ENCODE data around the gene KRT80.

KRT80 gene

DNA sequence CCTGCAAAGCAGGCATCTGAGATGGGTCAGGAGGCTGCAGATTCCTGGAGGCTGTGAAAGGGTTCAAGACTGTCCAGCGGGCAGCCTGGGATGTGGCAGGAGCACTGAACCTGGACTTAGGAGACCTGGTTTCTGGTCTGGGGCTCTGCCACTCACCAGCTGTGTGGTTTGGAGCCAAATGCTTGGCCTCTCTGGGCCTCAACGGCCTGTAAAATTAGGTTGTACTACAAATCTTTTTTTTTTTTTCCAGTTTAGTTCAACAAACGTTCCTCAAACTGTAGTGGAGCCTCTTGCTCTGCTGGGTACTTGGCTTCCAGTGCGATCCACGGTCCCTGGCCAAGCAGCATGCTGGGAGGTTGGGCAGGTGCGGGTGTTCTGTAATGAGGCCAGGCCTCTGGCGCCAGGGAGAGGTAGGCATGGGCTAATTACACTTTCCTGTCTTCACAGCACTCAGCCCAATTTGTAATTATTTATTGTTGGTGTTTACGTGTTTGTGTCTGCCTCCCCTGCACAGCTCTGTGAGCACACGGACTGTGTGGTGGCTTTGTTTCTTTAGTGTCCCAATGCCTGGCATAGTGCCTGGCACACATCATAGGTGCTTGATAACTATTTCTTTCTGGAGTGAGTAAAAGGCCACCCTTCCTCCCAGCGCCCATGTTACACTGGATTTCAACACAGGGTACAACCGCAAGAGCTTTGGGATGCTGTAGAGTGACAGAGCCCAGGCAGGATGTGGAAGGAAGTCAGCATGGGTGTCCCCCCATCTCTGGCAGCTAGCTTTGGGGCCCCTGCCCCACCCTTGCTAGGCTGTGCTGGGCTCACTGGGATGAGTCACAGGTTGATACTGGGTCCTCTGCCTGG, 5.8 kb upstream of the KRT80 start:
- DNase-seq: peak; percentile 72

DNA sequence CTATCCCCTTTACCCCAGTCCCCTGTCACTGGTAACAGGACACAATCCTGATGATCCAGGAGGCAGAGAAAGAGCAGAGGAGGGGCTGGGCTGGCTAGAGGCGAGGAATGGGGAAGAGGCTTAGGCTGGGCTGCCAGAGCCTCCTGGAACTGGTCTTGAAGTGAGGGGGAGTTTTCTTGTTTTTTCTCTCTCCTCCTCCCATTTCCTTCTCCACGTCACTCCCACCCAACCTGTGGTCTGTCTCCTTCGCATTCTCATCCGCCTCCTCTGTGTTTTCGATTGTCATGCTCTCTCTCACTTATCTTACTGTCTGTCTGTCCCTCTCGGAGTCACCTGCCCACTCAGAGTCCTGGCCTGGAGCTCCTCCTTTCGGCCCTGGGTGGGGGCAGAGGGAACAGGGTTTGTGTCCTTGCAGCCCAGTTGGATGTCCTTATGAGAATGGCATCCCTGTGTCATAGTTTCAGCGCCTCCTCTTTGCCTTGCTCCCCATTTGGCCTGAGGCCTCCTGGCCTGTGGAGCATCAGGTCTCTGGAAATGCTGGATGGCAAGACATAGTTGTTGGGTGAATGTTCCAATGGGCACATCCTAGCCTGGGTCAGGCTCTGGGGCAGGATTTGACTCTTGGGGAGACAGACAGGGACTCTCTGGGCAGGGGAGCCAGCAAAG, 3.4 kb upstream of the KRT80 start:
- no peak for DNase-seq

DNA sequence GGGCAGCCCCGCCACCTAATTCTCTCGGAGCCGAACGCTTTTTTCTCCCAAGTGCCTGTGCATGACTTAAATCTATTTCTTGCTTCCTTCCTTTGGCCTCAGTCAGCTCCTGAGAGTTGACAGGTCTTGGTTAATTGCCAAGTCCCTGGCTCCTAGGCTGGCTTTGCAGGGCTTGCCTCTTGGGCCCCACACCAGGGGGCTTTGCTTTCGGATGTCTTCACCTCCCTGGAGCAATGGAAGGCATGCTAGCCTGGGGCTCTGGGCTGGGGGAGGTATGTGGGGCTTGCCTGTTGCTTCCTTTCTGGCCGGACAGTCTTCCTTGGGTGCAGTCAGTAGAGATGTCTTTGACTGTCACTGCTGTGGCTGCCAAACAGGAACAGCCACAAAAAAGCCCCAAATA, 2.2 kb upstream of the KRT80 start:
- no peak for DNase-seq

DNA sequence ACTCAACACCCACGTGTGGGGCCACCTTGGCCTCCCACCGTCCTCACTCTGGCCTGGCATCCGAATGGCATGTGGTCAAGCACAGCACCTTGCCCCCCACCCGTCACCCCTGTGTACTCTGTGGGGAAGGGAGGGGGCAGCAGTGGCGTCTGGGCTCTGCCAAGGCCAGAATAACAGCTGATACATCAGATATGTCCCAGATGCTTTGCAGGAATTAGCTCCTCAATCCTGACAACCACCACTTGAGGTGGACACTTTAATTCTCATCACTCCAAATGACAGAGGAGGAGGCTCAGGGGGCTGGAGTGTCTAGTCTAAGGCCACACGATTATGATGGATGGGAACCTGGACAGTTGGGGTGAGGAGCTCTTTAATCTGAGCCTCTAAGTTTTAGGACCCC, 1.7 kb upstream of the KRT80 start:
- DNase-seq: no peak

- no peak for DNase-seq
Measured at GRCh38 chr12:52190860-52191729, 719 bp downstream of the KRT80 start.

GRCh38 chr12:52189376-52190174, 2.2 kb downstream of the KRT80 start:
- DNase-seq: no peak

DNA sequence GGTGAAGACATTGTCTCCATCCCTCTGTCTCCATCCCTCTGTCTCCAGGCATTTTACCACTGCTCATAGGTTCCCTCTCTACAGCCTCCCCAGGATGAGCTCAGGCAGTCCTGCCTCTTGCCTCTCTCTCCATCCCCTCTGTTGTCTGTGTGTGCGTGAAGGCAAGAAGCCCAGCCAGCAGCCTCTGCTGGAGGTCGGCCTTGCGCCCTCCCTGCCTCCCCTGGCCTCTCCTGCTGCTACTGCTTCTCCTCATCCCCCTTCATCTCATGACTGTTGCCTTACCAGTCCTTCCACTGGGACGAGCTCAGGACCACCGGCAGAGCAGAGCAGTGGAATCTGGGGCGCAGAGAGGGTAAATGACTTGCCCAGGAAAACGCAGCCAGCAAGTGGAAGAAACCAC, 3.2 kb downstream of the KRT80 start:
- DNase-seq: no peak

- DNase-seq: no peak
Measured at GRCh38 chr12:52187640-52188039, 4.2 kb downstream of the KRT80 start.

- no peak for DNase-seq
Measured at GRCh38 chr12:52187206-52187605, 4.6 kb downstream of the KRT80 start.

DNA sequence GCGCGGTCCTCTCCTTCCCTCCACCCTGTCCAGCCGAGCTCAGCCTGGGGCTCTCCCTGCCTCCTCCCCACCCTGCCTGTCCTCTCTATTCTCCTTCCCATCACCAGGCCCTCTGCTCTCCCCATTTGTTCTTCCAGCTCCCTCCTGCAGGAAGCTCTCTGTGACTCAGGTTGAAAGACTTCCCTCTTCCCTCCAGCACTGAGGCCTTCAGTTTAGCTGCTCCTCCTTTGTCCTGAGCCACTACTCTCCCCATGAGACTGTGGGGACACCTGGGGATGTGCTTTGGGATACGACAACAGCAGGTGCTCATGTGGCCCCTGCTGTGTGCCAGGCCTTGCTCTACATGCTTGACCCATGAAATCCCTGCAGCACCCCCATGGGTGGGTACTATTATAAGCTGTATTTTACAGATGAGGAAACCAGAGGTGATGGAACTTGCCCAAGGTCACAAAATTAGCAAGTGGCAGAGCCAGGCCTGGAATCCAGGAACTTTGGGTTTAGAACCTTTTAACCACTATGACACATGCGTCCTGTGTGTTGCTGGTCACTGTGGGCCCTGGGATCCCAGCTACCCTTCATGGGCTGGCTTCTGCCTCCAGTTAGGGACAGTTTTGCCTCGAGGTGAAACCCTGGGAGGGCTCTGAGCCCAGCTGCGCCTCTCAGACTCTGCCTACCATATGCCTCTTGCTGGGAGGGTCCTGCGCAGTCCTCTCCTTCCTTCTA, 5.5 kb downstream of the KRT80 start:
- no peak for DNase-seq

GRCh38 chr12:52185400-52185967, 6.3 kb downstream of the KRT80 start:
- no peak for DNase-seq

- no peak for DNase-seq
Measured at GRCh38 chr12:52184813-52185212, 7.0 kb downstream of the KRT80 start.

GRCh38 chr12:52183971-52184370, 7.8 kb downstream of the KRT80 start:
- no peak for DNase-seq

- no peak for DNase-seq
Measured at GRCh38 chr12:52183544-52183910, 8.3 kb downstream of the KRT80 start.

GRCh38 chr12:52182898-52183543, 8.8 kb downstream of the KRT80 start:
- no peak for DNase-seq

DNA sequence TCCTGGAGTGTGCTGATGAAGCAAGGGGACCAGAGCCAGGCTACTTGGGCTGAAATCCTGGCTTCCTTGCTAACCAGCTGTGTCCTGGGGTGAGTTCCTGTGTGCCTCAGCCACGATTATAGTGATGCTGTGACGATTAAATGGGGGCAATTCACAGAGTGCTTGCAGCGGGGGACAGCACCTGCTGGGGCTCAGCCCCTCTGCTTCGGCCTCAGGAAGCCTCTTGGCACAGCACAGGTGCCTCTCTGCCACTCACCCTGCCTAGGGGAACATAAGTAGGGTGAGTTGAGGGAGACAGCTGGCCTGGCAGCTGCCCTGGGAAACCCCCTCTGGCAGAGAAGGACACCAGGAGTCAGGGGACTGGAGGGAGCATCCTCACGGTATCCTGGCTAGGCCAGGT, 9.4 kb downstream of the KRT80 start:
- DNase-seq: no peak

GRCh38 chr12:52181746-52182145, 10.1 kb downstream of the KRT80 start:
- peak; percentile 71 for DNase-seq

GRCh38 chr12:52180971-52181628, 10.7 kb downstream of the KRT80 start:
- DNase-seq: no peak

GRCh38 chr12:52179396-52179973, 12.3 kb downstream of the KRT80 start:
- no peak for DNase-seq

GRCh38 chr12:52178984-52179383, 12.8 kb downstream of the KRT80 start:
- DNase-seq: no peak
